GM12892 (cell line): Measurements from ENCODE around the gene ZFPM1.

Source experiments
- POLR2A ChIP-seq: IDR thresholded peaks from 2 replicates; pipeline ENCODE4 v1.6.1; 2011; ENCODE audit warnings: low read depth, low read length, control low read depth
- POLR2AphosphoS5 ChIP-seq: IDR thresholded peaks from 2 replicates; pipeline ENCODE4 v1.6.1; 2011; ENCODE audit warnings: low read depth, low read length, control low read depth
- TAF1 ChIP-seq: IDR thresholded peaks from 2 replicates; pipeline ENCODE4 v1.6.1; 2011; ENCODE audit warnings: low read depth, mild to moderate bottlenecking, control low read depth, low read length, borderline replicate concordance

DNA sequence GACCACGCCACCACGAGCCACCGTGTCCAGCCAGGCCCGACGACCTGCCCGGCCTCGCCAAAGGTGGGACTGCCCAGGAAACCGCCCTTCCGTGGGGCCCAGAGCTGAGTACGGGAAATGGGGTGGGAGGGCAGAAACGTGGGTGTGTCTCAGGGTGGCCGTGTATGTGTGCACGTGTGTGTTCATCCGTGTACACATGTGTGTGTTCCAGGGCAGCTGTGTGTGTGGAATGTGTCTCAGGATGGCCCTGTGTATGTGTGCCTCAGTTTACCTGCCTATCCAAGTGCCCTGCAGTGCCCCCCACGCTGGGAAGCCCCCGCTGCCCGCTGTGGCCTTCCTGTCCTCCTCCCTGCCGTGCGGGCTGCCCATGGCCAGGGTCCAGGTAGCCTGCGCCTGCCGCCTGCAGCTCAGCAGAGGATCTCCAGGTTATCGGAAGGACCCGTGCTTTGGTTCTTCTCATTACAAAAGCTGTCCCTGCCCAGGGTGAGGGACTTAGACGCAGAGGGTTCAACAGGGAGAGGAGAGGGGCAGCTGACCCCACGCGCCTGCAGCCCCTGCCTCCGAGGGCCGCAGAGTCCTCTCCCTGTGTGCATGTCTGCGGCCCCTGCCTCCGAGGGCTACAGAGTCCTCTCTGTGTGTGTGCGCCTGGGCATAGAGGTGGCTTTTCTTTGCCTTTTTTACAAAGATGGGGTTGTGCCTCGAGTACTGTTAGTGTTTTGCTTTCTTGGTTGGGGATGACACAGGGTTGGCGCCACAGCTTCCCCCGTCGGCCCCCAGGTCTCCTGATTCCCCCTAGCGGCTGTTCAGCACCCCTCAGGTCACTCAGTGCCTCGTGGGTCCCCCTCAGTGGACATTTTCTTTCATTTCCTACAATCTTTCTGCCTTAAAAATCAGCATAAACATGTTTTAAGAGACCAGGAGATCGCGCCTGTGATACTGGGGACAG is 46.7 kb upstream of the ZFPM1 start:
- no peak for TF ChIP-seq POLR2A
- no peak for TF ChIP-seq POLR2AphosphoS5
- no peak for TF ChIP-seq TAF1
